Breast epithelium (tissue), 4 donors: ENCODE results near the gene POU3F2. TPM values are rescaled to one million over a fixed set of nuclear protein-coding genes. Genes with fewer than 3 reads are reported as not detected.

Experiments used
- DNase-seq, 2 donors: peaks; one replicate each; pipeline ENCODE4 v3.0.0-alpha.2; 2019; ENCODE audit warnings: low spot score in 2 of 2
- H3K27ac ChIP-seq, 2 donors: fragments of 200-600 bp; sonication (generic) in 1 of 2; one replicate each; pipeline ENCODE4 v1.5.1; 2016 to 2019; ENCODE audit warnings: mild to moderate bottlenecking in 1 of 2
- H3K27me3 ChIP-seq, 2 donors: fragments of 200-600 bp; sonication (generic) in 1 of 2; one replicate each; pipeline versions ENCODE4 v1.5.1 to v1.6.0; 2017 to 2019; ENCODE audit warnings: control low read depth in 1 of 2, mild to moderate bottlenecking in 1 of 2
- H3K36me3 ChIP-seq: fragments of 200-600 bp; one replicate; pipeline ENCODE4 v1.5.1; 2019
- H3K4me1 ChIP-seq, 2 donors: fragments of 200-600 bp; sonication (generic); one replicate each; pipeline ENCODE4 v1.5.1; 2016 to 2019; ENCODE audit warnings: control low read depth in 1 of 2
- H3K4me3 ChIP-seq, 3 donors: fragments of 200-600 bp; sonication (generic); 1 replicate in 2 of 3; 2 replicates in 1 of 3; pipeline ENCODE4 v1.5.1; 2016 to 2019; ENCODE audit warnings: mild to moderate bottlenecking in 3 of 3, moderate library complexity in 2 of 3
- H3K9me3 ChIP-seq, 2 donors: fragments of 200-600 bp; sonication (generic) in 1 of 2; one replicate each; pipeline ENCODE4 v1.5.1; 2016 to 2019; ENCODE audit warnings: control low read depth in 1 of 2
- CTCF ChIP-seq, 3 donors: fragments of 450-650 bp; IDR thresholded peaks; one replicate each; pipeline ENCODE4 v1.5.1; 2016 to 2017; ENCODE audit warnings: antibody characterized with exemption in 3 of 3, mild to moderate bottlenecking in 3 of 3, moderate library complexity in 3 of 3
- POLR2A ChIP-seq: fragments of 450-650 bp; IDR thresholded peaks from one replicate; pipeline ENCODE4 v1.6.1; 2016; ENCODE audit warnings: antibody characterized with exemption, mild to moderate bottlenecking, moderate library complexity
- POLR2AphosphoS5 ChIP-seq, 3 donors: sonication (generic); formaldehyde crosslinking; IDR thresholded peaks; one replicate each; pipeline ENCODE4 v1.6.1; 2017; ENCODE audit warnings: antibody characterized with exemption in 3 of 3
- intact Hi-C: fragments of 100-400 bp; cut with DNase I; formaldehyde crosslinking; loops from one replicate; pipeline ENCODE4 v1.15.1; 2023; ENCODE audit warnings: low total_unique reads
- total RNA-seq, 3 donors: library from RNA; depleted of rRNA; stranded (reverse); fragments of >200 nt; gene quantifications; one replicate each; pipeline ENCODE4 v1.1.0, GENCODE V29; 2016

POU3F2 gene
- total RNA-seq, 3 donors from 2014 or later = not detected

GRCh38 chr6:98825600-98826230, 8.7 kb upstream of the POU3F2 start:
- intact Hi-C loops = no loop called here
- no peaks in the 10 kb centered on the region for H3K36me3 ChIP-seq
- DNase-seq = no peak
- TF ChIP-seq CTCF (IDR thresholded peaks at IDR 0.05) (no peak), POLR2A (no peak), POLR2AphosphoS5 (IDR thresholded peaks at IDR 0.05) (no peak)
- H3K9me3 ChIP-seq = no peaks in the 10 kb centered on the region
- H3K27ac ChIP-seq = no peak overlapping the region
- no peak overlapping the region for H3K4me3 ChIP-seq
- H3K27me3 ChIP-seq = peaks cover 14 to 80% of the 10 kb centered on the region in 2 donors
- H3K4me1 ChIP-seq = no peaks in the 10 kb centered on the region

- Histone ChIP-seq H3K9me3 (no peaks in the 10 kb centered on the region), H3K27ac (no peak overlapping the region), H3K4me3 (peak overlapping the region in 1 of 3 donors; percentile 18), H3K36me3 (no peaks in the 10 kb centered on the region), H3K4me1 (peaks cover 7 to 12% of the 10 kb centered on the region in 2 donors), H3K27me3 (peaks cover 16 to 91% of the 10 kb centered on the region in 2 donors)
- intact Hi-C loops = no loop called here
- TF ChIP-seq POLR2AphosphoS5 (IDR thresholded peaks at IDR 0.05) (no peak), POLR2A (no peak), CTCF (IDR thresholded peaks at IDR 0.05) (no peak)
- no peak for DNase-seq
Measured at GRCh38 chr6:98827295-98828159, 6.8 kb upstream of the POU3F2 start.

GRCh38 chr6:98828211-98828788, 6.1 kb upstream of the POU3F2 start:
- H3K27me3 ChIP-seq = peaks cover 19 to 99% of the 10 kb centered on the region in 2 donors
- intact Hi-C loops = no loop called here
- no peaks in the 10 kb centered on the region for H3K36me3 ChIP-seq
- DNase-seq = no peak
- peaks cover 12 to 14% of the 10 kb centered on the region in 2 donors for H3K4me1 ChIP-seq
- no peak overlapping the region for H3K27ac ChIP-seq
- no peak for TF ChIP-seq POLR2A
- TF ChIP-seq CTCF (IDR thresholded peaks at IDR 0.05) = no peak
- no peak for TF ChIP-seq POLR2AphosphoS5 (IDR thresholded peaks at IDR 0.05)
- H3K9me3 ChIP-seq = no peaks in the 10 kb centered on the region
- H3K4me3 ChIP-seq = no peak overlapping the region

DNA sequence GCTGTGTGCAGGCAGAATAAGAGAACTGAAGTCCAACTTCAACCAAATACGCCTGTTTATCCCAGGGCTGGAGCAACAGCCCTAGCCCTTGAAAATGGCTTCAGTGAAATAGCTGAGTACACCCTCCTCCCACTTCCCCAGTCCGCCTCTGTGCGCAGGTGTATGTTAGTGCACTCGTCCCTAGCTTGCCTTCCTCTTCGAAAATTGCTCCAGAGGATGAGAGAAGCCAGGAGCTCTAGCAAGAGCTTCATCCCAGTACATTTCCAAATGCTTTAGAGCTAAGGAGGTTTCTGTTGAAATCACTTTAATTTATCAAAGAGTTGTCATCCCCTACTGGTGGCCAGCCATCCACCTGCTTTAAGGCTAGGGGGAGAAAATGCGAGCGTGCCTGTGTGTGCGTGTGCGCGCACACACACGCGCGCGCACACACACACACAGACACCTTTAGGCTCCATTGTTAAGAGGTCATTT, 5.4 kb upstream of the POU3F2 start:
- Histone ChIP-seq H3K27me3 (peaks cover 19 to 99% of the 10 kb centered on the region in 2 donors), H3K4me1 (peaks cover 12 to 14% of the 10 kb centered on the region in 2 donors), H3K9me3 (no peaks in the 10 kb centered on the region), H3K36me3 (no peaks in the 10 kb centered on the region), H3K4me3 (no peak overlapping the region), H3K27ac (no peak overlapping the region)
- TF ChIP-seq CTCF (IDR thresholded peaks at IDR 0.05) = no peak
- TF ChIP-seq POLR2A = no peak
- TF ChIP-seq POLR2AphosphoS5 (IDR thresholded peaks at IDR 0.05) = no peak
- DNase-seq = no peak
- intact Hi-C loops = no loop called here
